Stimulated activated CD4-positive, alpha-beta T cell treated with anti-CD3 and anti-CD28 coated beads, Interleukin-4, amount 100 ng/mL, for 48 hours (primary cell): Measurements from ENCODE around the gene NAT16.
A peak's percentile ranks its signal among the peaks of the same experiment; 100 is the strongest.
"Not testable (repeated sequence)": the region's sequence is repeated elsewhere in the genome, so short reads cannot be mapped to it uniquely, and the experiment has no call there.

Source experiments
- DNase-seq, 2 donors: peaks; one replicate each; pipeline ENCODE4 v3.0.0-alpha.2; 2020; ENCODE audit warnings: low read depth in 2 of 2

Gene NAT16

GRCh38 chr7:101127460-101128039, 52.5 kb downstream of the NAT16 start:
- no peak for DNase-seq

GRCh38 chr7:101126651-101127459, 53.2 kb downstream of the NAT16 start, which contains the start of gene SERPINE1:
SERPINE1 (plus strand) TSS chr7:101127104; CDS start chr7:101128394, 1,290 bp downstream.
- peak in 1 of 2 donors; percentile 13 for DNase-seq

- DNase-seq: no peak
Measured at GRCh38 chr7:101125989-101126650, 54.0 kb downstream of the NAT16 start.

GRCh38 chr7:101124376-101125056, 55.6 kb downstream of the NAT16 start:
- no peak for DNase-seq

- DNase-seq: no peak
Measured at GRCh38 chr7:101123703-101124068, 56.4 kb downstream of the NAT16 start.

GRCh38 chr7:101122933-101123702, 57.0 kb downstream of the NAT16 start:
- no peak for DNase-seq

- no peak for DNase-seq
Measured at GRCh38 chr7:101121991-101122932, 57.8 kb downstream of the NAT16 start.

GRCh38 chr7:101121631-101121990, 58.5 kb downstream of the NAT16 start:
- not testable (repeated sequence) for DNase-seq
